Measurements from ENCODE around the gene SLC9C2.

- TF ChIP-seq SIN3A (IDR thresholded peaks at IDR 0.05; ENCODE audit: borderline replicate concordance, insufficient read depth, low read length): no peak
- TF ChIP-seq POLR2AphosphoS5 (IDR thresholded peaks at IDR 0.05; ENCODE audit: low read depth, low read length): no peak
- TF ChIP-seq TAF1 (IDR thresholded peaks at IDR 0.05; ENCODE audit: borderline replicate concordance, insufficient read depth, low read length): no peak
These were observed 43.8 kb upstream of the SLC9C2 start for GRCh38 chr1:173646656-173647055.

Data from PFSK-1 (cell line).